TTC549 (cell line): ENCODE results near the gene TCL1A.

ENCODE experiments used
- FAIRE-seq: peaks from 2 replicates; lab custom pipeline; 2012; peaks lifted over from hg19 to GRCh38; lab: Jason Lieb, UNC

The TCL1A gene

DNA sequence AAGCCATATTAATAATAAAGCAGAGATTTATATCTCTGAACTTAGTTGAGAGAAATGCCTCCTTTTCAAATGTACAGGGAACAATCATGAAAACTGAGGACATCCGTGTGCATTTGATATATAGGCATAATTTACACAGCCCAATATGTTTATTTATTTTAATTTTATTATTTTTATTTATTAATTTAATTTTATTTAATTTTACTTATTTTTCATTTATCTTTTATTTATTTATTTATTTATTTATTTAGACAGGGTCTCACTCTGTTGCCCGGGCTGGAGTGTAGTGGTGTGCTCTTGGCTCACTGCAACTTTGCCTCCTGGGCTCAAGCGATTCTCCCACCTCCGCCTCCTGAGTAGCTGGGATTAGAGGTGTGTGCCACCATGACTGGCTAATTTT lies 8.4 kb downstream of the TCL1A start:
- FAIRE-seq = no peak

DNA sequence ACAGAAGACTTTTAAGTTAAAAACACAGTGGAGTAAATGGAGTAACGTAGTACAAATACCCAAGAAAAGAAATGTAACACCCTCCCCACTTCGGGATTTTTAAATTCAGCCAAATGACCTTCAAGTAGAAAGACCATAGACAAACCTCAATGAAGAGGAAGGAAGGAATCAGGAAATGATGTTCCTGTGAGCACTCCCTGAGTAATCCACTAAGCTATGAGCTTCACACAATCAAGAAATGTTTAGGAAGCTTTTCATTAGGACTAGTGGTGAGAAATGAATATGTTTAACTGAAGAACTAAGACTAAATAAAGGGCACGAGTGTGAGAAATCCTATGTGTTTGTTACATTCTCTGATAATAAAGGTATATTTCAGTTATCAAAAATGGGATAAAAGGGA lies 10.1 kb downstream of the TCL1A start:
- no peak for FAIRE-seq

DNA sequence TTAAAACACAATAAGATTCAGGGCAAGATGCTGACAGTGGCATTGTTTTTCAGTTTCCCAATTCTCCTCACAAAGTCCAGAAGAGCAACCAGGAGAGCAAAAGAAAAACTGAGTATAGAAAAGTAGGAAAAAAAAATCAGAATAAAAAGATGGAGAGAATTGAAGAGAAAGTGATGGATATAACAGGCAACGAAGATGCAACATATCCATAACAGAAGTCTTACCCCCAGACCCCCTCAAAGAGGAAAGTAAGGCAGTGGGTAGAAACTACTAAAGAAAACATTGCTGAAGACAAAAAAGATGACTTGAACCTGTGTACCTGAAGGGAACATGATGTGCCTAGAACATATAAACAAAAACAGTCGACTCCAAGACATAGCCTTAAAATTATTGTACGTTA lies 10.6 kb downstream of the TCL1A start:
- FAIRE-seq = no peak

GRCh38 chr14:95701846-95702221 lies 12.1 kb downstream of the TCL1A start:
- FAIRE-seq = no peak

- FAIRE-seq = no peak
Observed at GRCh38 chr14:95700221-95700976, 13.5 kb downstream of the TCL1A start.

- no peak for FAIRE-seq
Observed at GRCh38 chr14:95699412-95699811, 14.5 kb downstream of the TCL1A start.

- FAIRE-seq = no peak
Observed at GRCh38 chr14:95698287-95698686, 15.6 kb downstream of the TCL1A start.

DNA sequence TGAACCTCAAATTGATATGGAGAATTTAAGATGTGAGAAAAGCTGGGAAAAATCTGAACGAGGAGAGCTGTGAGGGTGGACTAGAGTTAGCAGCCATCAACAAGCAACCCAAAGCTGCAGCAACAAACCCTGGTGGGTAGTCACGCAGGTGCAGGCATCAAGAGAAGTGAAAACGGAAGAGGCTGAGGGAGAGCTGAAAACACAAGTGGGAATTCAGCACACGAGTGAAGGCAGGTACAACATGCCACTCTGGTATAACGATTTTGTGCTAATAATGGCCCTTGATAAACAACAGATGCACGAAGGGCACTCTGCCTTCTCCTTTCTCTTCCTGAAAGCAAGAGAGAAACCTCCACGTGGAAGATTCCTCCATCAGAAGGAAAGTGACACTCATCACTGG lies 16.2 kb downstream of the TCL1A start:
- FAIRE-seq = no peak

- FAIRE-seq = no peak
Observed at GRCh38 chr14:95696741-95697140, 17.2 kb downstream of the TCL1A start.

- FAIRE-seq = no peak
Observed at GRCh38 chr14:95695913-95696312, 18.0 kb downstream of the TCL1A start.

- FAIRE-seq = no peak
Observed at GRCh38 chr14:95695051-95695450, 18.9 kb downstream of the TCL1A start.

- FAIRE-seq = no peak
Observed at GRCh38 chr14:95692109-95692508, 21.8 kb downstream of the TCL1A start.

- FAIRE-seq = no peak
Observed at GRCh38 chr14:95691591-95691990, 22.3 kb downstream of the TCL1A start.

GRCh38 chr14:95690815-95691214 lies 23.1 kb downstream of the TCL1A start:
- FAIRE-seq = no peak

DNA sequence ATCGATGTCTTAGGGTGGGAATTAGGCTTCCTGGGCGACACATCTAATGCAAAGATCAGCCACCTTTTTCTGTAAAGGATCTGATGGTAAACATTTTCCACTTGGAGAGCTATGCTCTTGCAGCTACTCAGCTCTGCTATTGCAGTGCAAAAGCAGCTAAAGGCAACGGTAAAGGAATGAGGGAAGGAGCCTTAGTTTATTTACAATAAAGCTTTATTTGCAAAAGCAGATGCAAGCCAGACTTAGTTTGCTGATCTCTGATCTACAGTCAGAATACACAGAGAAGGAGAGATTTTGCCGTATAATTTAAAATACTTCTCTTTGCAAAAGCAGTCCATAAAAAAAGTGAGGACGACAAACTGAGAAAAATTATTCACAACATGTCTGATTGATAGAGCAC lies 24.5 kb downstream of the TCL1A start:
- no peak for FAIRE-seq

- FAIRE-seq = no peak
Observed at GRCh38 chr14:95686935-95687334, 27.0 kb downstream of the TCL1A start.

GRCh38 chr14:95685978-95686922 lies 27.7 kb downstream of the TCL1A start, which contains the start of gene TCL1B:
Gene TCL1B (plus strand): TSS chr14:95686426. CDS start chr14:95686468, 42 bp downstream.
- FAIRE-seq = no peak

DNA sequence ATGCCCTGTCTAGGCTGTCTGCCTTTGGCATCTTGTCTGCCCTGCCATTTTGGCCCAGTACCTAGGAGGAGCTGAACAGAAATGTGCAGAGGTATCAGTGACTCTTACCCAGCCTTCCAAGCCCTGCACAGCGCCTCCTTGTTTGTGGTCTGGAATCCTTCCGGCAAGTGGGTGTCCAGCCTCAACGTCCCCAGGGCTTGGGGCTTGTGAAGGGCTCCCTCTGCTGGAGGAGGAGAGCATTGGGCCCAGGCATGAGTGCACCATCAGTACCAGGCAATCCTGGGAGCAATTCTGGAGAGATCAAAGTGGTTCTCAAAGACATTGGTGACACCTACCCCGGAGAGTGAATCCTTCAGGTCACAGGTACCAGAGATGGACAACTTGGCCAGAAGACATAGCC lies 30.1 kb downstream of the TCL1A start:
- FAIRE-seq = no peak

- no peak for FAIRE-seq
Observed at GRCh38 chr14:95681153-95681552, 32.8 kb downstream of the TCL1A start.

GRCh38 chr14:95679998-95680735 lies 33.8 kb downstream of the TCL1A start:
- no peak for FAIRE-seq

GRCh38 chr14:95679148-95679815 lies 34.6 kb downstream of the TCL1A start:
- FAIRE-seq = no peak

GRCh38 chr14:95677179-95677835 lies 36.6 kb downstream of the TCL1A start:
- FAIRE-seq = no peak
